ENCODE results near the gene SH3GL3.
A peak's percentile ranks its signal among the peaks of the same experiment; 100 is the strongest.

DNA sequence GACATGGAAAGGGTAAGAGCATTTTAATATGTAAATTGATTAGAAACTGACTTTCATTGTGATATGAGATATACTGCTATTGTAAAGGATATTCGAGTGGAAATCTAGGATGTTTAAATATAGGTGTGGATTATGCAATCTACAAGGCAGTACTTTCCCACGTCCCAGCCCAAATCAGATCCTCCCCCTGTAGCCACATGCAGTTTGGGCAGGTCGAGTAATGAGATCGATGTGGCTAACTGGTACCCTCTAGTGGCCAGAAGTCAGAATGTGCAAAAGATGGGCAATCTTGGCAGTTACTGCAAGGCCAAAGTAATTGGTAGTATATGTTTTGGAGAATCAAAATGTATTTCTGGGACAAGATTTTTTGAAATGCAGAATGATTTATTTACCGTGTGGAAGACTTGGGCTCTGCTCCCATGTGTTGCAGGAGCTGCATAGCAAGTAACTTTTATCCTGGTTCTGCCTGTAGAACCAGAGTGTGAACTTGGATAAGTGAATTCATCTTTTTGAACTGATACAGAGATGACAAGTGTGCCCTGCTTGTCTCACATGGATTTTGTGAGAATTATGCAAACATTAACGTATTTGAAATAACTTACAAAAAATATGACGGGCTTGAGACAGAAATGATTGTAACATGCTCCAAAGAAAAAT is 112.3 kb downstream of the SH3GL3 start:
- TF ChIP-seq, protein P1, sequence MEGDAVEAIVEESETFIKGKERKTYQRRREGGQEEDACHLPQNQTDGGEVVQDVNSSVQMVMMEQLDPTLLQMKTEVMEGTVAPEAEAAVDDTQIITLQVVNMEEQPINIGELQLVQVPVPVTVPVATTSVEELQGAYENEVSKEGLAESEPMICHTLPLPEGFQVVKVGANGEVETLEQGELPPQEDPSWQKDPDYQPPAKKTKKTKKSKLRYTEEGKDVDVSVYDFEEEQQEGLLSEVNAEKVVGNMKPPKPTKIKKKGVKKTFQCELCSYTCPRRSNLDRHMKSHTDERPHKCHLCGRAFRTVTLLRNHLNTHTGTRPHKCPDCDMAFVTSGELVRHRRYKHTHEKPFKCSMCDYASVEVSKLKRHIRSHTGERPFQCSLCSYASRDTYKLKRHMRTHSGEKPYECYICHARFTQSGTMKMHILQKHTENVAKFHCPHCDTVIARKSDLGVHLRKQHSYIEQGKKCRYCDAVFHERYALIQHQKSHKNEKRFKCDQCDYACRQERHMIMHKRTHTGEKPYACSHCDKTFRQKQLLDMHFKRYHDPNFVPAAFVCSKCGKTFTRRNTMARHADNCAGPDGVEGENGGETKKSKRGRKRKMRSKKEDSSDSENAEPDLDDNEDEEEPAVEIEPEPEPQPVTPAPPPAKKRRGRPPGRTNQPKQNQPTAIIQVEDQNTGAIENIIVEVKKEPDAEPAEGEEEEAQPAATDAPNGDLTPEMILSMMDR (IDR thresholded peaks at IDR 0.05): peak; percentile 87
- no peak for TF ChIP-seq ZFX (IDR thresholded peaks at IDR 0.05; ENCODE audit: borderline replicate concordance)

Measured in 22Rv1 (cell line).